H1 (cell line): ENCODE measurements around the gene NOL9. TPM values are rescaled to one million over a fixed set of nuclear protein-coding genes. Genes with fewer than 3 reads are reported as not detected.

Source experiments
- CHD7 ChIP-seq: fragments of 300-600 bp; sonication (generic); IDR thresholded peaks from 2 replicates; pipeline ENCODE4 v1.7.1; 2012; ENCODE audit warnings: low read length, moderate library complexity, mild to moderate bottlenecking, inconsistent platforms; ENCODE audit not compliant: insufficient replicate concordance
- CTCF ChIP-seq, 3 experiments: IDR thresholded peaks; 1 replicate in 2 of 3; 2 replicates in 1 of 3; pipeline versions ENCODE4 v1.5.1 to v1.6.1; 2011; ENCODE audit warnings: low read length in 3 of 3, mild to moderate bottlenecking in 3 of 3, inconsistent platforms in 2 of 3, low read depth in 1 of 3, moderate library complexity in 1 of 3; ENCODE audit not compliant: insufficient read depth in 1 of 3; ENCODE audit errors: control extremely low read depth in 1 of 3
- RAD21 ChIP-seq, 2 experiments: IDR thresholded peaks in 1 of 2; conservative IDR thresholded peaks in 1 of 2; 2 replicates each; pipeline ENCODE4 v1.6.1; 2011; ENCODE audit warnings: low read depth in 2 of 2, low read length in 2 of 2, improper control_type of control experiment in 1 of 2, inconsistent platforms in 1 of 2, mild to moderate bottlenecking in 1 of 2, moderate library complexity in 1 of 2
- RXRA ChIP-seq: IDR thresholded peaks from 2 replicates; pipeline ENCODE4 v1.6.1; 2011; ENCODE audit warnings: low read depth, mild to moderate bottlenecking, low read length, moderate library complexity; ENCODE audit not compliant: insufficient read depth
- SIX5 ChIP-seq: IDR thresholded peaks from 2 replicates; pipeline ENCODE4 v1.6.1; 2011; ENCODE audit warnings: mild to moderate bottlenecking, low read depth, low read length
- SUZ12 ChIP-seq: fragments of 200-600 bp; sonication (generic); IDR thresholded peaks from 2 replicates; pipeline ENCODE4 v1.6.1; 2012; ENCODE audit warnings: mild to moderate bottlenecking, inconsistent platforms, low read length, moderate library complexity, mixed read lengths
- polyA plus RNA-seq, 7 experiments: library from polyadenylated mRNA; depleted of rRNA in 3 of 7; stranded (reverse) in 5 of 7; unstranded in 2 of 7; fragments of >200 nt in 5 of 7; fragments of 200-250 nt in 2 of 7; gene quantifications; 1 replicate in 5 of 7; 2 replicates in 1 of 7; 4 replicates in 1 of 7; pipeline versions ENCODE4 v1.2.1 to v1.2.3, GENCODE V29; 2011 to 2013; ENCODE audit warnings: missing spikeins in 2 of 7, mixed read lengths in 2 of 7
- total RNA-seq: library from RNA; stranded (reverse); fragmentation: NEBNext Ultra II Directional; extraction: Animal tissue kit (Norgen Biotek cat#: 25700); gene quantifications from 2 replicates; pipeline ENCODE4 v1.2.1, GENCODE V29; 2021

The NOL9 gene
- total and polyA plus RNA-seq, 2 of the 8 experiments (the other 6 are each of a cell fraction or from before 2014, with no cell fraction given) = 17.1 to 38.1 TPM

GRCh38 chr1:6519935-6520671 is 34.2 kb downstream of the NOL9 start (continued):
- TF ChIP-seq CHD7 = no peak
- no peak for TF ChIP-seq RXRA
- TF ChIP-seq CTCF (IDR thresholded peaks at IDR 0.05; ENCODE audit: control extremely low read depth in 1 of 3, insufficient read depth in 1 of 3, low read depth in 1 of 3, low read length in 3 of 3) = no peak
- peak in 1 of 2 experiments; percentile 7; a peak in 1 of 4 replicates for TF ChIP-seq RAD21 (IDR thresholded peaks at IDR 0.05 in 1 of 2, conservative IDR thresholded peaks at IDR 0.05 in 1 of 2; ENCODE audit: low read depth in 2 of 2, low read length in 2 of 2)
- no peak for TF ChIP-seq SIX5
- no peak for TF ChIP-seq SUZ12
